NCI-H2227 treated with DMSO at 0.1 percent for 48 hours (cell line): ENCODE results near the gene COL28A1.

Experiments used
- DNase-seq: peaks from one replicate; lab custom pipeline; 2025; lab: John Stamatoyannopoulos, UW

COL28A1 gene

DNA sequence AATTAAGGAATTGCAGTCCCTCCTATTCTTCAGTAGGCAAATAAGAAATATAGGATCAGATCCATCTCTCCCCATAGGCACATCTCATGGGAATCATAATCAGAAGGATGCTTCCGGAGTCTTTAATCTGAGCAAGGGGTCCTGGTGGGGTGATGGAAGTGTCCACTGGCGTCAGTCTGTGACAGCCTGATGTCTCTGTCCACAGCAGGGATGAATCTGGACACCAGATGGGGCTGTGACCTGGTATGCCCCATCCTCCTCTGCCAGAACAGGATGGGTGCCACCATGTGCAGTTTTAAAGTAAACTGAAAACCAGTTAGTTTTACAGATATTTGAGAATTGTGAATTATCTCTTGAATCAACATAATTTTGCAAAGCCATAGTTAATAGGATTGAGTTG is 204.7 kb downstream of the COL28A1 start:
- DNase-seq: no peak

- no peak for DNase-seq
These were observed 206.3 kb downstream of the COL28A1 start for GRCh38 chr7:7329326-7329725.

- no peak for DNase-seq
These were observed 208.2 kb downstream of the COL28A1 start for GRCh38 chr7:7327423-7327822.

DNA sequence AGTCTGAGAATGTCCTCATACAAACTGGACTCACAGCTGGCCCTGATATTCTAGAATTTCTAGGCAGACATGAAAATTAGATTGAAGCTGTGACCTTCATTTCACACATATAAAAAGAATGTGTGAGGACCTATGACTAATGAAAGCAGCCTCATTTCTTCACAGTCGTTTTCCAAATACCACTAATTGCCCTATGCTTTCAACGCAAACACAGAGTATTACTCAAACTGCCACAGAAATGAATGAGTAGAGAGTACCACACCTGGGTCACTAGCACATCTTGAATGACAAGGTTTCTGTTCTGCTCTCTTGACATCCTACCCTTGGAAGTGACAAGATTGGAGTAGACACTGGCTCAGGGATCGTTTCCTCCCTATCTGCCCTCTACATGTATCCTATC is 211.0 kb downstream of the COL28A1 start:
- DNase-seq: no peak

GRCh38 chr7:7323921-7324320 is 211.8 kb downstream of the COL28A1 start:
- no peak for DNase-seq

- no peak for DNase-seq
These were observed 212.3 kb downstream of the COL28A1 start for GRCh38 chr7:7323352-7323751.

GRCh38 chr7:7321681-7322080 is 214.0 kb downstream of the COL28A1 start:
- no peak for DNase-seq

GRCh38 chr7:7318601-7319000 is 217.1 kb downstream of the COL28A1 start:
- no peak for DNase-seq

- no peak for DNase-seq
These were observed 217.8 kb downstream of the COL28A1 start for GRCh38 chr7:7317850-7318249.

DNA sequence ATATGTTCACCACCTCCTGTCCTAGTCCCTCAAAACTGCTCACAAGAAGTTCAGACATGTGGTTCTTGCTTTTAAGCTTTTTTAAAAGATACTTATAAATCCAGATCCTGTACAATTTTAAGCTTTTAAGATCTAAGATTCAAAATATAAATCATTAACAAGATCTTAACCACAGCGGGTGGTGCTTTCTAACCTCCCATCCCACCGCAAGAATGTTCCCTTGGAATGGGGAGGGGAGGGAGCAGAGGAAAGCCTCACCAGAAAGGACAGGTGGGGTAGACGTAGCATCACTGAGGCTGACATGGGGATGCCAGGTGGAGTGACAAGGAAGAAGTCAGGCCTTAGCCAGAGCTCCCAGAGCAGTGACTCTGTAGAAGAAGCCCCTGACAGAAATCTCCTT is 219.8 kb downstream of the COL28A1 start:
- no peak for DNase-seq

DNA sequence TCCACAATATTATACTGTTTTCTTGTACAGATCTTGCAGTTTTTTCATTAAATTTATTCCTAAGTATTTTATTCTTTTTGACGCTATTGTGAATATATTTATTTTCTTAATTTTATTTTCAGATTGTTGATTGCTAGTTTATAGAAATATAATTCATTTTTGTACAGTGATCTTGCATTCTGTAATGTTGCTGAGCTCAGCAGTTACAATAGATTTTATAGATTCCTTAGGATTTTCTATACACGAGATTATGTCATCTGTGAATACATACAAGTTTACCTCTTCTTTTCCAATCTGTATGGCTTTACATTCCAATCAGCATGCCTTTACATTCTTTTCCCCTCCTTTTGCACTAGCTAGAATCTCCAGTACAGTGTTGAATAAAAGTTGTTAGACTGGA is 223.3 kb downstream of the COL28A1 start:
- DNase-seq: no peak

DNA sequence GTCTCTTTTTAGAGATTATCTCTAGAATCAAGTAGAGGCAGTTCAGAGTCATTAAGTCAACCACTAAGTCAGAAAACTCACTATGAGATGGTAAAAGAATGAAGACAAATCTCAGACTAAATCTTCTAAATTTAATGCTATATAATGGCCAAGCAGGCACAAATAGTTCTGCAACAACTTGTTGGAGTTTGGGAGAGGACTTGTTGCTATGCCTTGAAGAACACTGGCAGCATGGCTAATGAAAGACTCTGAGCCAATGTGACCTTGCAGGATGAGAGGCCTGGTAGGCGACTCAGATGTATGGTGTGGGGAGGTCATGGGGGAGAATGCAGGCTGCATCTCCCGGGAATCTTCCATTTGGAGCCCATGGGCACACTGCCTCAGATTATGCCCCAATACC is 224.7 kb downstream of the COL28A1 start:
- no peak for DNase-seq

- DNase-seq: no peak
These were observed 226.5 kb downstream of the COL28A1 start for GRCh38 chr7:7309203-7309602.
